ENCODE results near the gene EMP1. TPM values are rescaled to one million over a fixed set of nuclear protein-coding genes. Genes with fewer than 3 reads are reported as not detected.

The EMP1 gene, protein sequence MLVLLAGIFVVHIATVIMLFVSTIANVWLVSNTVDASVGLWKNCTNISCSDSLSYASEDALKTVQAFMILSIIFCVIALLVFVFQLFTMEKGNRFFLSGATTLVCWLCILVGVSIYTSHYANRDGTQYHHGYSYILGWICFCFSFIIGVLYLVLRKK
- 99.9 TPM for total RNA-seq
- long read RNA-seq, full-length matches to known transcripts: 42 of 50 reads
- long read RNA-seq, partial matches to known transcripts: 0 of 50 reads
- long read RNA-seq, other reads (novel, unspliced or antisense): 8 of 50 reads

DNA sequence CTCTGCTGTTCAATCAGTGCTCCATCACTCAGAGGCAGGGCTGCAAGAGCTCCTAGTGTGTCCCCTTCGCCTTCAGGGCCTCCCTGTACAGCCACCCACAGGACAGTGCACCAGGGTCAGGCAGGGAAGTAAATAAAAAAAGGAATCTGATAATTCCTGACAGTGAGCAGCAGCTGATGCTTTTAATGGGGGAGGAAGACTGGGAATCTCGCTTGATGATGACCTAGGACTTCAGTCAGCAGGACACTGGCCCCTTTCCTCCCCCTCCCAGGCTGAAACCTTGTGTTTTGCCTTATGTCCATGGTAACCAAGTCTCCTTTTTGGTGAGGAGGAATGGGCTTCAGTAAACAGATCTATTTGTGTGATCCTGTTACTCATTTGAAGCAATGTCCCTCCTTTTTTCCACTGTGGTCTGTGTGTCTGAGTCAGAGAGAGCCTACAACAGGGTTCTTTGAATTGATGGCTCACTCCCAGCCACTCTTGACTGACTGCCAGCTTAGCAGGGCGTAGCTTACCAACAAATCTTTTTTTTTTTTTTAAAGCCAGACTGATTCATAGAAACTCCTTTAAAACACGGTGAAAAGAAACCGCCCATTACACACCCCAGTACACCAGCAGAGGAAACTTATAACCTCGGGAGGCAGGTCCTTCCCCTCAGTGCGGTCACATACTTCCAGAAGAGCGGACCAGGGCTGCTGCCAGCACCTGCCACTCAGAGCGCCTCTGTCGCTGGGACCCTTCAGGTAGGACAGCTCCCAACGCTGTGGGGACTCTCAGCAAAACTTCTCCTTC, at the start of gene EMP1:
Gene EMP1, plus strand, starts transcription at position 597 of the 792 bp plus-strand sequence. CDS start 14,785 bp downstream, outside the sequence.
- peak; percentile 94 for DNase-seq
- peak; percentile 88 for ATAC-seq (ENCODE audit: poor library complexity)
- intact Hi-C loops (cut with DNase I): loop anchor here (2.0 kb wide), 1 partner anchor 96 kb away; no protein-coding TSS in a partner anchor

DNA sequence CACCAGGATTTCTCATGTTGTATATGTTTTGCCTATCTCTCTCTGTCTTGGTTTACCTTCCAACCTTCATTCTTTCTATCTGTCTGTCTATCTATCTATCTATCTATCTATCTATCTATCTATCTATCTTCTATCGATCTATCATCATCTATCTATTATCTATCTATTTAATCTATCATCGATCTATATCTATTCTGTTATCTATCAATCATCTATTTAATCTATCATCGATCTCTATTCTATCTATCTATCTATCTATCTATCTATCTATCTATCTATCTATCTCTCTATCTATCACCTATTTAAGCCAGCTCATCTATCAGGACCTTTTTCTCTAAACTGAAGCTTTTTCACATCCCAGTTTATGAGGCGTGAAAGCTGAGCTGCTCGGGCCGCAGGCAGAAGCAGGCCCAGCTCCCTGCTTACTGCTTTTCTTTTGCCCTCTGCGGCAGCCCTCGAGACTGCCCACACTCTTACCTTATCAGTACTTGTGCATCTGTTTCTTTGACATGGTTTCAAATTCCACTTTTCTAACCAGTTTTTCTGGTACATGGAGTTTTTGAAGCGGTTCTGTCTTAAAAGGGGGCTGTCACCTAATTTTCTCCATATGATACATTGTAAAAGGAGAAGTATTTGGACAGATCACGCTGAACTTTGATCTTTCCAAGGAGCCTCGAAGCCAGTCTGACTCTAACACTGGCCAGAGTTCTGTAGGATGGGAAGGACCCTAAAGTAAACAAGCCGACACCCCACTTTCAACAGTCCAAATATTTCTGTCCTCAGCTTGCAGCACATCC, 48.6 kb upstream of the EMP1 start:
- ATAC-seq (ENCODE audit: poor library complexity) (peak; percentile 23), DNase-seq (peak; percentile 50)
- intact Hi-C loops (cut with DNase I): no loop called here

DNA sequence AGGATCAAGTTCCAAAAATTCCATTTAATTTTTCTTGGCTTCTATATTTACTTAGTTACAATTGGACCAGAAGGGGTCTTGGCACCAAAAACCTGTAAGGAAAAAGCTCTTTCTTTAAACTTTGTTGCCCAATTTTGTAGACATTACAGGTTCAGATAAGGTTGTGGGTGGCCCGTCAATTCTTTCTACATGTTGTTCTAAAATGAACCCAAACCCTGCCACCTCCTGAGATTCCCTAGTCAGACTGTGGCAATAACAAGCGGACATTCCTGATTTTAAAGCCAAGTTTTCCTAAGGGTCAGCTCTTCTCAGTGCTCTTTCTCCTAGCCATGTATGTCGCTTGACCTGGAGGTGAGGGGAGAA, 48.1 kb upstream of the EMP1 start:
- DNase-seq (no peak), ATAC-seq (ENCODE audit: poor library complexity) (peak; percentile 43)
- intact Hi-C loops (cut with DNase I): no loop called here

DNA sequence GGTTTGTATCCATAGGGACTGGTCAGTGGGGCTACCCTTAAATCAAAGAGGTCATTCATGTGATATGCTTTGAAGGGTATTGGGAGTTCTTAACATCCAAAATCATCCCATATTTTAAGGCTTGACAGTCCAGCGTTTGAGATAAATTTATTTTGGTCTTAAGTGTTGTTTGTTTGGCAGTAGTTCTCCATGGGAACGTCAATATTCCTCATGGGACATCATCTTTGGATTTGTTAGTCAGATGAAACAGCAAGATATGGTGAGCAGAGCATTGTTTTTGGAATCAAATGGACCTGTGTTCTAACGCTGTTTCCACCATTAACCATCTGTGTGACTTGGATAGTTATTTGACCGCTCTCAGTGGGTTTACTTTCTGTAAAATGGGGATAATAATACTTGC, 47.1 kb upstream of the EMP1 start:
- peak; percentile 2 for ATAC-seq (ENCODE audit: poor library complexity)
- intact Hi-C loops (cut with DNase I): no loop called here
- DNase-seq: no peak

DNA sequence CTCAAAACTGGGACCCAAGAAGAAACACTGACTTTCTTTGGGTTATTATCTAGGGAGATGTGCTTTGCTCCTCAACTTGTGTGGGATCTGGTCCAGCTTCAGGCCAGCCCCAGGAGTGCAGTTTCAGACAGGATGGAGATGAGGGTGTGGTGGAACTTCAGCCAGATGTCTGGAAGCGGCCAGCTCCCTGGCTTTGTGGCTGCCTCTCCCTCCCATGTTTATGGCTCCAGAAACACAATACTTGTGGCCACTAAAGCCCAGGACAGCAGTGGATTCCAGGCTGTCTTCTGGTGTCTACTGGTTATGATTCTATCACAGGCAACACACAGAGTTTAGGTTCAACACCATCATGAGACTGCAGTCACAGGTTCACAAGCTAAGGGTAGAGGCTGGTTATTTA, 44.2 kb upstream of the EMP1 start:
- ATAC-seq (ENCODE audit: poor library complexity): peak; percentile 73
- intact Hi-C loops (cut with DNase I): loop anchor here (5.0 kb wide), 1 partner anchor 50 kb away; the partner anchor contains the start of gene GSG1
- peak; percentile 78 for DNase-seq

DNA sequence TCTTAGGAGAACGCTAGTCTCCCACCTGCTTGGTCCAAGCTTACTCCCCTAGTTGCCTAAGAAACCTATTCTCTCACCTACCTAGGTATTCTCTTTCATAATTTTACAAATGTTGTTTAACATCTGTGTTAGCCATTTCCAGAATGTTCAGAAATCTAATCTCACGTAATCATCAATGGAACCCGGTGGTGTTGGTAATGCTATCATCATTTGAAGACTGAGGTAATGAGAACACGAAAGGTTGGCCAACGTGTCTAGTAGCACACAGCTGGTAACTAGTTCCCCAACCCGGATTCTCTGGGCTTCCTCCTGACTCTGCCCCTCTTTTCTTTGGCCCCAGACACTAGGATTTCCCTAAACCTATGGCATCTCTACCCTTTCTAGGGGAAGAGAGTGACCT, 43.8 kb upstream of the EMP1 start:
- ATAC-seq (ENCODE audit: poor library complexity): no peak
- intact Hi-C loops (cut with DNase I): loop anchor here (5.0 kb wide), 1 partner anchor 50 kb away; the partner anchor contains the start of gene GSG1
- no peak for DNase-seq

DNA sequence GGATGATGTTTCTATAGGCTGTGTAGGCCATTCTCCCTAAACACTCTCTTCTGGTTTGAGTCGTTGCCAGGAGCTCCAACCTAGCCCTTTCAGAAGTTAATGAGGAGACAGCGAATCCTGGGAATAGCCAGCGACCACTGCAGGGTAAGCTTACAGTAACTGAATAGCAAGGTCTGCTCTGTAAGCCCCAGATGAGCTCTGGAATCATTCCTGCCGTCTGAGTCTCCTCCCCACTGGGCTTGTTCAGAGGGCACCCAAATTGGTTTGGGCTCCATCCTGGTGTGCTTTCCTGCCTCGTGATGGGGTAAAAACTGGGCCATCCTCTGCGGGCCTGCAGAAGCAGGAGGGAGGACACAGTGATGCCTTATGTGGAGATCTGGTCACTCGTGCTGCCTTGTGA, 43.3 kb upstream of the EMP1 start:
- ATAC-seq (ENCODE audit: poor library complexity) (no peak), DNase-seq (no peak)
- intact Hi-C loops (cut with DNase I): loop anchor here (5.0 kb wide), 1 partner anchor 51 kb away; the partner anchor contains the start of gene GSG1

DNA sequence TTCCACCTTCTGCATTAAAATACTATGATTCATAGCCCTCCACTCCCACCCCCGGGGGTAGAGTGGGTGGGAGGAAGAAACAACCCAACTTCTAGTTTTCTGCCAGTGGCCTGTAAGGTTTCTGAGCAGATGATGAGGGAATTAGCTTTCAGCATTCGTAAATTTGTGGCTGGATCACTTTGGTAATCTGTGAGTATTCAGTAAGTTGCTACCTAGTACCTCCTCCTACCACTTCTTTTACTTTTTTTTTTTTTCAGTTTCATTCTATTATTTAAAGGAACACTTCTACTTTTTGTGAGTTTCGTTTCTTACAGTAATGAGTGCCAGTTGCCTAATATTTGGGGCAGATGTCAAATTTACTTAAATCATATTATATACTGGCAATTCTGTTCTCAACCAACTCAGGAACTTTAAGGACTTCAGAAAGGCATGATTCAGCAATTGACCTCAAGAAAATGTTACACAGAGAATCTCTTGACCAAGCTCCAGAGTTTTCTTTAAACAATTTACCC, 42.4 kb upstream of the EMP1 start:
- intact Hi-C loops (cut with DNase I): loop anchor here (5.0 kb wide), 1 partner anchor 52 kb away; the partner anchor contains the start of gene GSG1
- ATAC-seq (ENCODE audit: poor library complexity) (no peak), DNase-seq (no peak)

DNA sequence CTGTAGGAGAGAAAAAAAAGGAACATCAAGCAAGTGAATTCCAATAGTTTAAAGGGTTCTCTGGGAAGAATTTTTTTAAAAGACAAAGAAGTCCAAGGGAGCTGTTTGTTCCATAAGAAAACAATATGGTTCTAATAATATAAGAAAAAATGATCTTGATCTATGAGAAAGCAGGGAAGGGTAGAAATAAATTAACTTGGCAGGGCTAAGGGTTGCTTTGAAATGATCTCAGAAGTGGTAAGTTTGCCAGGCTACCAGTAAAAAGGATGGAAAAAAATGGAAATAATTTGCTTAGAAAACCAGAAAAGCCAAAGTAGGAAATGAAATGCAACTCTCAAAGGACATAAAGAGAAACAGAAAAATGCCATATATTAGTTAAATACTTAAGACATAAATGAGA, 41.7 kb upstream of the EMP1 start:
- intact Hi-C loops (cut with DNase I): loop anchor here (5.0 kb wide), 1 partner anchor 53 kb away; the partner anchor contains the start of gene GSG1
- no peak for DNase-seq
- ATAC-seq (ENCODE audit: poor library complexity): no peak

DNA sequence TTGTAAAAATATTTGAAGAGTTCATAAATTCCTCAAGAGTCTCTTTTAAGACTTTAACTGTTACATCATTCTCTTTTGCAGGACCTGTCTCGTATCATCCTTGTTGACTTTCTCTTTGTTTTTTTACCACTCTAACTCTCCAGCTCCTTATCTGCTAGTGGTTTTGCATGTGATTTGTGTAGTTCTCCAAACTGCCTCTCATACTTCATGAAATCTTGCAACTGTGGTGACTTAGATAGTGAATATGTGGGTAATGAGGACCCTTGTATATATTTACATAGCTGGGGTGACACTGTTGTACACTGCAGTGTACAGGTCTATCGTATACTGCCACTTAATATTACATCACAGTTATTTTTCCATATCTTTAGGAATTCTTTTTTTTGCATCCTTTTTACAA, 40.2 kb upstream of the EMP1 start:
- no peak for DNase-seq
- intact Hi-C loops (cut with DNase I): no loop called here
- ATAC-seq (ENCODE audit: poor library complexity): no peak

DNA sequence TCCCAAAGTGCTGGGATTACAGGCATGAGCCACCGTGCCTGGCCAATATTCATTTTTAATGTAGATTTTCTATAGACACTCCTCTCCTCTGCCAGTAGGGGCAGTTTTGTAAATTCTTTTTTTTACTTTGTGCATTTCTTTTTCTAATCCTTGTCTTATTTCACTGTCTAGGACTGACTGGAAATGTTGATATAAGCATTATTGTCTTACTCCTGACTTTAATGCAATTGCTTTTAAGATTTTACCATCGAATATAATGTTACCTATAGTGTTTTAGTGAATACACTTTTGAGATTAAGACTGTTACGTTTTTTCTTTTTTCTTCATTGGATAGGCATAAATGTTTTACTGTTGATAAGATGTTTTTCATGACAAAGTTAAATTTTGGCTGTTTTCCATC, 35.4 kb upstream of the EMP1 start:
- ATAC-seq (ENCODE audit: poor library complexity) (no peak), DNase-seq (no peak)
- intact Hi-C loops (cut with DNase I): no loop called here

DNA sequence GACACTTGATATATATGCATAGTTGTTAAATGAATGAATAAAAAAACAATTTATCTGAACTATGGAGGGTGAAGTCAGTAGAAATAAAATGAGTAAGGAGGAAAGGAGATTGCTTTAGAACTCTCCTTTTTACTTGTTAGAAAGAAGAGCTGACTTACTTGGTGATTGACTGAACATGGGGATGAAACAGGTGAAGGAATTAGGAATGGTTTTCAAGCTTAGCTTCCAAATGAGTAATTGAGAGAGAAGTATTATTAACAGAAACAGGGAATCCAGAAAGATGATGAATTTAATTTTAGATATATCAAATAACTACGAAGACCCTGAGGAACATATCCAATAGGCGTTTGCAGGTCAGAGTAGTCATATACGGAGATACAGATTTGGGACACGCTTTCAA, 33.6 kb upstream of the EMP1 start:
- no peak for DNase-seq
- no peak for ATAC-seq (ENCODE audit: poor library complexity)
- intact Hi-C loops (cut with DNase I): no loop called here

DNA sequence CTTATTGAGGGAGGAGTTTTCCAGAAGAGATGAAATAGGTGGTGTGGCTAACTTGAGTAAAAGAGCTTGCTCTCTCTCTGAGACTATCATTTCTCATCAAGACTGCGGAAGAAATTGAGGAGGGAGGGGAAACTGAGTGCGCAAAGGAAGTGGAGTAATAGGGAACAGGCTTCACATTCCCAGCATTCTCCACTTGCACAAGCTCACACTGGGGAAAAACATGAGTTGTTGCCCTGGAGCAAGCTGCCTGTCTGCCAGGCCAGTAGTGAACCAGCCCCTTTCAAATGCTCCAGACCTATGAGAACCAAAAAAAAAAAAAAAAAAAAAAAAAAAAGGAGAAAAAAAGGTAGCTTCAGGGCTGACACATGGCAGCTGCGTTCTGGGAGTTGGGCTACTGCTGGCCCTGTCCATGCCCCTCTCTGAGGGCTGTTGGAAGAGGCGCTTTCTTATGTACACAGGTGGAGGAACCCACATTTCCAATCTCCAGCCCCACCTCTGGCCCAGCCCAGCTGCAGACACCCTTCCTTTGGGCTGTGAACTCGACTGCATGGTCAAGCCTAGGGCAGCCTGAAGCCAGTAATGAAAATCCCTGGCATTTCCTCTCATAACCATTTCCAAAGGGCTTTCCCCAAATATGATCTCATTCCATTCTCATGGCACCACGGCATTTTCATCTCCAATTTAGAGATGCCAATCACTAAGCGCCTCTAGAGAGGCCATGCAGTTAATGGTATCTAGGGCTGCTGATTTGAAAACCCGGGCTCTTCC, 32.5 kb upstream of the EMP1 start:
- intact Hi-C loops (cut with DNase I): no loop called here
- DNase-seq (no peak), ATAC-seq (ENCODE audit: poor library complexity) (no peak)

DNA sequence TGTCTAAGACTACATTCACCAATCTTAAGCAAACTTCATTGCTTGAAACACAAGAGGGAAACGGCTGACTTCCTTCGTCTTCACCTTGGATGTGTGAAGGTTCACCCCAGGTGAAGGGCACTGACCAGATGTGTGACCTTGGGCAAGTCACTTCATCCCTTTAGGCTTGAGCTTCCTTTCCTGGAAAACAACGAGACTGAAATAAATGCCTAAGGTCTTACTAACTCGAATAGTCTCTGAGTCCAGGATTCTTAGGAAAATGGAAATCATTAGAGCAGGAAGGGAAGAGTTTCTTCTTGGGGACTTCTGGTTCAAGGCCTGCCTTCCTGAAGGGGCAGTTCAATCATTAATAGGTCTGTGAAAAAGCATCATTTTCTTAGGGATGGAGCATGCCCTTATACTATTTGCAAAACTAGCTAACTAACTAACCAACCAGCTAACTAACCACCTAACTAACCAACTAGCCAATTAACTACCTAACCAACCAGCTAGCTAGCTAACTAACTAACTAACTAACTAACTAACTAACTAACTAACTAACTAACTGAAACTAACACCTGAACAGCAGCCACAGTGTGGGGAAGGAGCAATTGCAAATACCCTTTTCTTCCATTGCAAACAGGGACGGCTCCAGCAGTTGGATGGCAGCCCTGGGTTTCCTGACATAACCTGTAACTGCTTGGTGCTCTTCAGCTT, 31.5 kb upstream of the EMP1 start:
- ATAC-seq (ENCODE audit: poor library complexity) (no peak), DNase-seq (no peak)
- intact Hi-C loops (cut with DNase I): no loop called here

DNA sequence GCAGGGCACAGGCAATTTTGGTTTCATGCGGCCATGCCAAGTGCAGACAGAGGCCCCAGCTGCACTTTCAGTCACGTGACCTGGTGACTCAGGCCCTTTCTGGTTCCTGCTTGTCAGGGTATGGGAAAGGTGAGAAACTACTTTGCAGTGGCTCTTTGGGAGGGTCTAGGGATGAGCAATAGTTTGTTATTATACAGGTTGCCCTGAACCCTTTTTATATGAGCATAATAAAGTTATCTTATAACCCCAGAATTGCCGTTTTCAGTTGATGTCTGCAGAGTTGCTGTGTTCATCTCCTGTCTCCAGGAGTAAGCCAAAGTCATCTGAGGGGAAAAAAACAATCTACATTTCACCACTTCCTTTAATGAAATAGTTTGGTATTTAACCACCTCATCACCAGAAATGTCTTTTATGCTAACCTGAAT, 30.9 kb upstream of the EMP1 start:
- peak; percentile 95 for ATAC-seq (ENCODE audit: poor library complexity)
- peak; percentile 78 for DNase-seq
- intact Hi-C loops (cut with DNase I): no loop called here

DNA sequence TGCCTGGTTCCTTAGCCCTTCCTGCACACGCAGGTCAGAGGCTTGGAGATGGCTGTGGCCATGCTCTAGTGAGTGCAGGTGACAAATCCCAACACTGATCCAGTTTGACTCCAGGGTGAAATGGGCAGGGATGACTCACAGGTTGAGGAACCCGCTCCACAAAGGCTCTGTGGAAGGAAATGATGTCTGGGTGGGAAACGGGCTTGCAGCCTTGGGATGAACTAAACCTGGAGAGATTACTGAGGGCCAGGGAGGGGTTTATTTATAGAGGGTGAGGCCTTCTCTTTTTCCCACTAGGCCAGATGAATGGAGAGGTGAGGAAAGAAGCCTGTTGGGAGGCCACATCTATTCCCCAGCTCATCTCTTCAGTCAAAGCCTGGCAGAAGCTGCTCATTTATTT, 29.3 kb upstream of the EMP1 start:
- no peak for ATAC-seq (ENCODE audit: poor library complexity)
- no peak for DNase-seq
- intact Hi-C loops (cut with DNase I): no loop called here

DNA sequence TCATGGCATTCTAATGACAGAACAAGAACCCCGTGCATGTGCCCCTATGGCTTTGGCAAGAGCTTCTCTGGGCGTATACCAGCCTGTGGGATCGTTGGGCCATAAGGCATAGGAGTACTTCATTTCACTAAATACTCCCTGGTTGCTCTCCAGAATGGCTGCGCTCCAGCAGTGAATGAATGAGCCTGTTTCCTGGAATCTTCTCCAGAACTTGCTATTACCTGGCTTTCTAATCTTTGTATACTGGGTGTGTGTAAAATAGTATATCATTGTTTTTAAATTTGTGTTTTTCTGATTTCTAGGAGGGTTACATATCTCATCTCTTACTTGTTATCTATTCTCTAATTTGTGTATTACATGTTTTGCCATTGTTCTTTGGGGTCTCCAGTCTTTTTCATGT, 28.6 kb upstream of the EMP1 start:
- intact Hi-C loops (cut with DNase I): no loop called here
- DNase-seq (no peak), ATAC-seq (ENCODE audit: poor library complexity) (no peak)

DNA sequence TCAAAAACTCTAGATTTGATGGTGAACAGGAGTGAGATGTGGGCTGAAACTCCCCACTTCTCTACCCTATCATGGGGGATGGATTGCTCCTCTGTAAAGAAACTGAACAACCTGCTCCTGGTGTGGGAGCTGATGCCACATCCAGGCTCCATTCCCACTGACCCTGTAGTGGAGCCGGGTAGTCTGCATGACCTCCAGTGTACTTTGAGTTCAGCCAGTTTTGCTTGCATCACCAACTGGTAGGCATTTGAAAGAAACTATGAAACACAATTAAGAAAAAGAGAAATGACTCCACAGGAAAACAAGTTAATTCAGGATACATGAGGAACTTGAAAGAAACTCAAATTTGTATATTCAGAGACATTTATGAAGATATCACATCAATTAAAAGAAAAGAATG, 27.3 kb upstream of the EMP1 start:
- no peak for DNase-seq
- intact Hi-C loops (cut with DNase I): no loop called here
- ATAC-seq (ENCODE audit: poor library complexity): no peak

Measured in Right ventricle myocardium superior (tissue), 1 donor.